Sigmoid colon (tissue), 4 donors: ENCODE data around the gene FAAP24.

Experiments used
- EP300 ChIP-seq, 4 donors: sonication (generic); formaldehyde crosslinking; IDR thresholded peaks; one replicate each; pipeline ENCODE4 v1.6.1; 2017; ENCODE audit warnings: antibody characterized with exemption in 4 of 4
- TF ChIP-seq, protein P1 (sequence below), 4 experiments: fragments of 450-650 bp in 3 of 4; fragments of 200-600 bp in 1 of 4; IDR thresholded peaks; one replicate each; pipeline ENCODE4 v1.5.1; 2016 to 2019; ENCODE audit warnings: antibody characterized with exemption in 4 of 4, mild to moderate bottlenecking in 3 of 4, moderate library complexity in 2 of 4

DNA sequence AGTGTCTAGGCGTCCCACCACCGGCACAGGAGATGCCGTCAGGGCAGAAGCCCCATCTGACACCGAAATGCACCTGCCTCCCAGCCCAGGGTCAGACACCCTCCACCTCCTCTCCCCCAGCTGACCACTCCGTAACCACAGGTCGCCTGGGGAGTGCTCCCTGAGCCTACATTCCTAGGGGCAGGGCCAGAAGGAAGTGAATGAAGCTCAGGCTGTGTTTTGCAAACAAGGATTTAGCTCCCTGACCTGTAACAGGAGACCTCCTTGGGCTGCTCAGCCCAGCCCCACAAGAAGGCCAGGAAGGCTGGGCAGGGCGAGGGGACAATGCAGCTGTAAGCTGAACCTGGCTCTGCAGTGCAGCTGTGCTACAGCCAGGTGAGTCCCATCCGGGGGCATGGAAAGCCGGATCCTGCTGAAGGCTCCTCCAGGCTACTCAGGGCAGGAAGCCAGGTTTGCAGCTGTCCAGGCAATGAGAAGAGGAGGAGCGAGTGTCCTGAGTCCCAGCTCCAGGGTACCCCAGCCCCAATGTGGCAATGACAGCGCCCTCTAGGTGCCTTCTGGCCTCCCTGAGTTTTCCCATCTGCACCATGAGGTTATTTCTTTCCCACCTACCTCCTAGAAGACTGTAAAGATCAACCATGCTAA is 50.6 kb downstream of the FAAP24 start:
- TF ChIP-seq, protein P1, sequence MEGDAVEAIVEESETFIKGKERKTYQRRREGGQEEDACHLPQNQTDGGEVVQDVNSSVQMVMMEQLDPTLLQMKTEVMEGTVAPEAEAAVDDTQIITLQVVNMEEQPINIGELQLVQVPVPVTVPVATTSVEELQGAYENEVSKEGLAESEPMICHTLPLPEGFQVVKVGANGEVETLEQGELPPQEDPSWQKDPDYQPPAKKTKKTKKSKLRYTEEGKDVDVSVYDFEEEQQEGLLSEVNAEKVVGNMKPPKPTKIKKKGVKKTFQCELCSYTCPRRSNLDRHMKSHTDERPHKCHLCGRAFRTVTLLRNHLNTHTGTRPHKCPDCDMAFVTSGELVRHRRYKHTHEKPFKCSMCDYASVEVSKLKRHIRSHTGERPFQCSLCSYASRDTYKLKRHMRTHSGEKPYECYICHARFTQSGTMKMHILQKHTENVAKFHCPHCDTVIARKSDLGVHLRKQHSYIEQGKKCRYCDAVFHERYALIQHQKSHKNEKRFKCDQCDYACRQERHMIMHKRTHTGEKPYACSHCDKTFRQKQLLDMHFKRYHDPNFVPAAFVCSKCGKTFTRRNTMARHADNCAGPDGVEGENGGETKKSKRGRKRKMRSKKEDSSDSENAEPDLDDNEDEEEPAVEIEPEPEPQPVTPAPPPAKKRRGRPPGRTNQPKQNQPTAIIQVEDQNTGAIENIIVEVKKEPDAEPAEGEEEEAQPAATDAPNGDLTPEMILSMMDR (IDR thresholded peaks at IDR 0.05): no peak
- TF ChIP-seq EP300 (IDR thresholded peaks at IDR 0.05): no peak
